H1 (cell line): ENCODE data around the gene DNAJB13. TPM values are rescaled to one million over a fixed set of nuclear protein-coding genes. Genes with fewer than 3 reads are reported as not detected.

Experiments used
- CTCF ChIA-PET: fragments of 300-600 bp; sonication (Branson Sonifier 250); formaldehyde crosslinking; loops from one replicate; lab custom pipeline; 2021; ENCODE audit not compliant: partially characterized antibody; lab: Charles Lee
- POLR2A ChIA-PET: fragments of 300-600 bp; sonication (Branson Sonifier 250); formaldehyde crosslinking; loops from one replicate; lab custom pipeline; 2021; ENCODE audit warnings: inconsistent platforms; ENCODE audit not compliant: partially characterized antibody; lab: Charles Lee
- DNase-seq, 2 experiments: peaks; one replicate each; pipeline versions ENCODE4 v3.0.0 to v3.0.0-alpha.2; 2010 to 2022; ENCODE audit warnings: low spot score in 2 of 2, low read depth in 1 of 2, mixed read lengths in 1 of 2
- FAIRE-seq: peaks from 2 replicates; lab custom pipeline; 2011; peaks lifted over from hg19 to GRCh38; lab: Jason Lieb, UNC
- H2AFZ ChIP-seq: 2 replicates; pipeline ENCODE4 v1.8.1; 2012; ENCODE audit warnings: low read length, inconsistent platforms
- H2AK5ac ChIP-seq: 2 replicates; pipeline ENCODE4 v1.6.1; 2013; ENCODE audit warnings: low read depth, low read length
- H2BK120ac ChIP-seq: replicated peaks from 2 replicates; pipeline ENCODE3; 2013; ENCODE audit warnings: low read depth, low read length, inconsistent platforms
- H2BK12ac ChIP-seq: 2 replicates; pipeline ENCODE4 v1.6.1; 2013; ENCODE audit warnings: low read depth, low read length
- H2BK15ac ChIP-seq: 2 replicates; pipeline ENCODE4 v1.6.1; 2013; ENCODE audit warnings: low read length
- H2BK20ac ChIP-seq: 2 replicates; pipeline ENCODE4 v1.6.1; 2013; ENCODE audit warnings: low read length
- H2BK5ac ChIP-seq: 2 replicates; pipeline ENCODE4 v1.6.1; 2013; ENCODE audit warnings: low read depth, low read length
- H3K14ac ChIP-seq: 2 replicates; pipeline ENCODE4 v1.6.1; 2013; ENCODE audit warnings: inconsistent platforms; ENCODE audit not compliant: insufficient read length
- H3K18ac ChIP-seq: 2 replicates; pipeline ENCODE4 v1.6.1; 2013; ENCODE audit warnings: low read length; ENCODE audit errors: extremely low read depth
- H3K23ac ChIP-seq: 2 replicates; pipeline ENCODE4 v1.6.1; 2013; ENCODE audit warnings: inconsistent platforms; ENCODE audit not compliant: insufficient read length
- H3K23me2 ChIP-seq: 2 replicates; pipeline ENCODE4 v1.6.1; 2013; ENCODE audit warnings: low read depth, low read length
- H3K27ac ChIP-seq: 2 replicates; pipeline ENCODE4 v1.6.1; 2011; ENCODE audit warnings: low read depth, low read length, inconsistent platforms
- H3K27me3 ChIP-seq, 4 experiments: replicated peaks in 1 of 4; 1 replicate in 1 of 4; 2 replicates in 3 of 4; pipeline versions ENCODE4 v1.6.1 to v1.8.1; 2011 to 2013; ENCODE audit warnings: low read length in 3 of 4, mild to moderate bottlenecking in 3 of 4, inconsistent platforms in 2 of 4, mixed read lengths in 2 of 4, moderate library complexity in 1 of 4; ENCODE audit not compliant: control insufficient read depth in 3 of 4, insufficient read depth in 3 of 4; ENCODE audit errors: extremely low read depth in 1 of 4
- H3K36me3 ChIP-seq, 4 experiments: 2 replicates each; pipeline versions ENCODE4 v1.6.1 to v1.8.1; 2011 to 2013; ENCODE audit warnings: mild to moderate bottlenecking in 4 of 4, low read length in 3 of 4, moderate library complexity in 2 of 4, control low read depth in 1 of 4, inconsistent platforms in 1 of 4; ENCODE audit not compliant: insufficient read depth in 4 of 4, control insufficient read depth in 2 of 4
- H3K4ac ChIP-seq: replicated peaks from 2 replicates; pipeline ENCODE3; 2013; ENCODE audit warnings: low read length, low read depth, mixed read lengths, inconsistent platforms; ENCODE audit not compliant: insufficient read length
- H3K4me1 ChIP-seq, 4 experiments: replicated peaks in 1 of 4; 1 replicate in 1 of 4; 2 replicates in 3 of 4; pipeline versions ENCODE4 v1.6.1 to v1.8.1; 2011 to 2013; ENCODE audit warnings: low read length in 3 of 4, inconsistent platforms in 2 of 4, mixed read lengths in 1 of 4; ENCODE audit not compliant: insufficient read depth in 4 of 4, control insufficient read depth in 3 of 4
- H3K4me2 ChIP-seq, 2 experiments: 2 replicates each; pipeline versions ENCODE4 v1.6.1 to v1.8.1; 2011 to 2013; ENCODE audit warnings: low read depth in 2 of 2, low read length in 2 of 2, control low read depth in 1 of 2, inconsistent platforms in 1 of 2, mild to moderate bottlenecking in 1 of 2; ENCODE audit not compliant: insufficient read depth in 1 of 2
- H3K4me3 ChIP-seq, 4 experiments: fragments of 200-600, 300-600 bp in 1 of 4; sonication (generic), shearing (Covaris generic), sonication (Bioruptor Twin) in 1 of 4; 2 replicates each; pipeline versions ENCODE4 v1.5.1 to v1.8.1; 2011 to 2016; ENCODE audit warnings: low read length in 4 of 4, low read depth in 3 of 4, control low read depth in 2 of 4, inconsistent platforms in 2 of 4, mild to moderate bottlenecking in 2 of 4, mixed read lengths in 1 of 4, moderate library complexity in 1 of 4; ENCODE audit not compliant: insufficient read depth in 2 of 4; ENCODE audit errors: extremely low read depth in 1 of 4
- H3K56ac ChIP-seq: replicated peaks from 2 replicates; pipeline ENCODE3; 2013; ENCODE audit warnings: low read depth, mild to moderate bottlenecking, mixed read lengths, low read length, inconsistent platforms; ENCODE audit not compliant: insufficient read length
- H3K79me1 ChIP-seq: 2 replicates; pipeline ENCODE4 v1.6.1; 2013; ENCODE audit warnings: low read depth, low read length, control low read depth
- H3K79me2 ChIP-seq, 2 experiments: 2 replicates each; pipeline versions ENCODE4 v1.6.1 to v1.8.1; 2012 to 2013; ENCODE audit warnings: low read length in 2 of 2, mild to moderate bottlenecking in 2 of 2, inconsistent platforms in 1 of 2; ENCODE audit not compliant: insufficient read depth in 2 of 2, control insufficient read depth in 1 of 2
- H3K9ac ChIP-seq, 4 experiments: replicated peaks in 1 of 4; 1 replicate in 1 of 4; 2 replicates in 3 of 4; pipeline versions ENCODE4 v1.6.1 to v1.8.1; 2011 to 2013; ENCODE audit warnings: low read depth in 3 of 4, low read length in 3 of 4, control low read depth in 2 of 4, mild to moderate bottlenecking in 2 of 4, moderate library complexity in 2 of 4, inconsistent platforms in 1 of 4; ENCODE audit errors: extremely low read depth in 1 of 4
- H3K9me3 ChIP-seq, 2 experiments: 2 replicates each; pipeline versions ENCODE4 v1.6.1 to v1.8.1; 2012 to 2013; ENCODE audit warnings: mild to moderate bottlenecking in 2 of 2, moderate library complexity in 2 of 2, control low read depth in 1 of 2, inconsistent platforms in 1 of 2, low read depth in 1 of 2, low read length in 1 of 2, mixed read lengths in 1 of 2; ENCODE audit not compliant: insufficient read depth in 2 of 2
- H4K20me1 ChIP-seq, 2 experiments: replicated peaks in 1 of 2; 2 replicates each; pipeline versions ENCODE3 to v1.8.1; 2011 to 2013; ENCODE audit warnings: inconsistent platforms in 2 of 2, low read length in 2 of 2, mild to moderate bottlenecking in 1 of 2; ENCODE audit not compliant: insufficient read depth in 2 of 2, control insufficient read depth in 1 of 2
- H4K5ac ChIP-seq: 2 replicates; pipeline ENCODE4 v1.6.1; 2013; ENCODE audit warnings: low read length, low read depth, mixed read lengths, inconsistent platforms; ENCODE audit not compliant: insufficient read length
- H4K8ac ChIP-seq: 2 replicates; pipeline ENCODE4 v1.8.0; 2013; ENCODE audit warnings: mild to moderate bottlenecking, moderate library complexity, low read length, inconsistent platforms; ENCODE audit not compliant: insufficient read depth; ENCODE audit errors: extremely low read depth
- H4K91ac ChIP-seq: replicated peaks from 2 replicates; pipeline ENCODE3; 2013; ENCODE audit warnings: low read length, mixed read lengths, inconsistent platforms; ENCODE audit not compliant: insufficient read length
- BCL11A ChIP-seq, 2 experiments: IDR thresholded peaks; one replicate each; pipeline ENCODE4 v1.6.1; 2011; ENCODE audit warnings: low read depth in 2 of 2, low read length in 2 of 2, mild to moderate bottlenecking in 2 of 2
- CEBPB ChIP-seq: IDR thresholded peaks from 2 replicates; pipeline ENCODE4 v1.6.1; 2012; ENCODE audit warnings: low read depth, low read length
- HDAC2 ChIP-seq, 2 experiments: fragments of 300-600 bp in 1 of 2; sonication (generic) in 1 of 2; IDR thresholded peaks; 2 replicates each; pipeline ENCODE4 v1.6.1; 2011 to 2012; ENCODE audit warnings: low read depth in 2 of 2, low read length in 2 of 2, mild to moderate bottlenecking in 2 of 2, moderate library complexity in 2 of 2, borderline replicate concordance in 1 of 2, inconsistent platforms in 1 of 2
- HDAC6 ChIP-seq: IDR thresholded peaks from one replicate; pipeline ENCODE4 v1.7.1; 2012; ENCODE audit warnings: low read depth, mild to moderate bottlenecking, inconsistent platforms, low read length, moderate library complexity
- MAX ChIP-seq: IDR thresholded peaks from 2 replicates; pipeline ENCODE4 v1.6.1; 2012; ENCODE audit warnings: inconsistent platforms
- NANOG ChIP-seq: IDR thresholded peaks from 2 replicates; pipeline ENCODE4 v1.6.1; 2011; ENCODE audit warnings: low read length, low read depth, mild to moderate bottlenecking, inconsistent platforms; ENCODE audit not compliant: insufficient read depth, poor library complexity, severe bottlenecking
- PHF8 ChIP-seq: fragments of 200-600 bp; sonication (generic); conservative IDR thresholded peaks from 2 replicates; pipeline ENCODE4 v1.7.1; 2012; ENCODE audit warnings: low read depth, mild to moderate bottlenecking, inconsistent platforms, low read length, moderate library complexity
- RXRA ChIP-seq: IDR thresholded peaks from 2 replicates; pipeline ENCODE4 v1.6.1; 2011; ENCODE audit warnings: low read depth, mild to moderate bottlenecking, low read length, moderate library complexity; ENCODE audit not compliant: insufficient read depth
- SIRT6 ChIP-seq: IDR thresholded peaks from one replicate; pipeline ENCODE4 v1.7.1; 2012; ENCODE audit warnings: low read length, inconsistent platforms
- SP4 ChIP-seq: IDR thresholded peaks from 2 replicates; pipeline ENCODE4 v1.6.1; 2012; ENCODE audit warnings: low read length, inconsistent platforms
- SRF ChIP-seq: IDR thresholded peaks from 2 replicates; pipeline ENCODE4 v1.6.1; 2011; ENCODE audit warnings: mild to moderate bottlenecking, low read depth, low read length, moderate library complexity
- WGBS, 2 experiments: shearing (Covaris generic) in 1 of 2; methylation state at CpG; one replicate each; pipeline versions ENCODE4 v1.1.6 to v1.1.7; 2013 to 2015; ENCODE audit warnings: low lambda C conversion rate in 2 of 2, mixed read lengths in 2 of 2, inconsistent platforms in 1 of 2, low coverage in 1 of 2, missing lambda C conversion rate in 1 of 2; ENCODE audit not compliant: insufficient replicate concordance in 2 of 2, insufficient coverage in 1 of 2, insufficient read length in 1 of 2; ENCODE audit errors: extremely low coverage in 1 of 2, missing lambda C conversion rate in 1 of 2; 5-methylcytosine and 5-hydroxymethylcytosine counted together
- polyA plus RNA-seq, 7 experiments: library from polyadenylated mRNA; depleted of rRNA in 3 of 7; stranded (reverse) in 5 of 7; unstranded in 2 of 7; fragments of >200 nt in 5 of 7; fragments of 200-250 nt in 2 of 7; gene quantifications; 1 replicate in 5 of 7; 2 replicates in 1 of 7; 4 replicates in 1 of 7; pipeline versions ENCODE4 v1.2.1 to v1.2.3, GENCODE V29; 2011 to 2013; ENCODE audit warnings: missing spikeins in 2 of 7, mixed read lengths in 2 of 7
- total RNA-seq: library from RNA; stranded (reverse); fragmentation: NEBNext Ultra II Directional; extraction: Animal tissue kit (Norgen Biotek cat#: 25700); gene quantifications from 2 replicates; pipeline ENCODE4 v1.2.1, GENCODE V29; 2021
- TF ChIP-seq, protein P1 (sequence below): IDR thresholded peaks from 2 replicates; pipeline ENCODE4 v1.6.1; 2011; ENCODE audit warnings: low read depth, mild to moderate bottlenecking, low read length; ENCODE audit not compliant: insufficient read depth

The DNAJB13 gene
- total and polyA plus RNA-seq, 2 of the 8 experiments (the other 6 are each of a cell fraction or from before 2014, with no cell fraction given) = 0.27 TPM; not detected in 1

DNA sequence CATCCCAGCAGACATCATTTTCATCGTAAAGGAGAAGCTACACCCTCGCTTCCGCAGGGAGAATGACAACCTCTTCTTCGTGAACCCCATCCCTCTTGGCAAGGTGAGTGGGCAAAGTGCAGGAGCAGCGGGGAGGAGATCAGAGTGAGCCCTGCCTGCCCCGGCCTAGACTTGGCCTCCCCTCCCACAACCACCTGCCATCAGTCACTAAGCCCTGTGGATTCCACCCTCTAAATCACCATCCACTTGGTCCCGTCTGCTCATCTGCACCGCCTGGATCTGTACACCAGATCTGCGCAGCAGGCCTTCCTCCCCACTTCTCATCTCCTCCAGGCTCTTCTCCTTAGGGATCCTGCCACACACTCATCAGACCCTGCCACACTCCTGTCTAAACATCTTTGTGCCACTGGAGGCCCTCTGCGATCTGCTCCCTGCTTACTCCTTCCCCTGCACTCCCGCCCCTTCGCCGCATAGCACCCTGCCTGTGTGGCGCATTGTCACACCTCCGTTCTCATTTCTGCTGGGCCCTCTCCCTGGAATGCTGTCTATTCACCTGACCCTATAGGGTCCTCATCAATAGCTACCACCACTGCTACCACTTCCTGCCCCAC, 17.6 kb downstream of the DNAJB13 start:
- H3K9ac ChIP-seq = no peak overlapping the region
- H3K36me3 ChIP-seq = no peaks in the 10 kb centered on the region
- H3K4me3 ChIP-seq = no peak overlapping the region
- H3K4me2 ChIP-seq = no peak overlapping the region
- H4K8ac ChIP-seq = no peak overlapping the region; the same call in 1 of the 2 replicates
- 86% methylated on average over 15 of the region's 15 CpGs; no CpG with 5 or more reads in 1 of the 2 experiments for WGBS, 2 experiments
- no peak for DNase-seq
- ChIA-PET POLR2A (interaction anchor here (1.0 to 8.8 kb wide), 2 partner anchors 11 to 13 kb away, joined by 3 to 94 read pairs; partner anchors contain the start of gene UCP2), CTCF (interaction anchor here (0.6 to 2.9 kb wide), 2 partner anchors 10 to 76 kb away, joined by 3 to 8 read pairs; no protein-coding TSS in a partner anchor)
- H2BK120ac ChIP-seq = no peak overlapping the region
- H3K4ac ChIP-seq = no peak overlapping the region
- no peak overlapping the region for H4K91ac ChIP-seq
- no peaks in the 10 kb centered on the region for H3K4me1 ChIP-seq
- peaks cover 0 to 2% of the 10 kb centered on the region in 2 experiments for H4K20me1 ChIP-seq
- H3K79me1 ChIP-seq = no peaks in the 10 kb centered on the region
- H3K79me2 ChIP-seq = no peaks in the 10 kb centered on the region
- H3K27ac ChIP-seq = no peak overlapping the region
- H2BK20ac ChIP-seq = no peak overlapping the region
- H2BK12ac ChIP-seq = no peak overlapping the region
- no peak overlapping the region for H3K14ac ChIP-seq
- H3K56ac ChIP-seq = no peak overlapping the region
- H2AK5ac ChIP-seq = no peak overlapping the region
- H3K9me3 ChIP-seq = no peaks in the 10 kb centered on the region
- H2AFZ ChIP-seq = no peak overlapping the region
- H4K5ac ChIP-seq = no peak overlapping the region
- no peak overlapping the region for H3K23ac ChIP-seq
- H3K18ac ChIP-seq = no peak overlapping the region
- no peak overlapping the region for H2BK15ac ChIP-seq
- FAIRE-seq = no peak
- no peaks in the 10 kb centered on the region for H3K27me3 ChIP-seq
- H2BK5ac ChIP-seq = no peak overlapping the region
- H3K23me2 ChIP-seq = no peaks in the 10 kb centered on the region
- TF ChIP-seq PHF8 = no peak
- TF ChIP-seq SIRT6 = no peak
- TF ChIP-seq MAX = no peak
- no peak for TF ChIP-seq RXRA
- TF ChIP-seq SRF = no peak
- no peak for TF ChIP-seq HDAC2 (IDR thresholded peaks at IDR 0.05; ENCODE audit: borderline replicate concordance in 1 of 2, low read depth in 2 of 2, low read length in 2 of 2)
- no peak for TF ChIP-seq SP4
- no peak for TF ChIP-seq NANOG
- no peak for TF ChIP-seq HDAC6
- TF ChIP-seq, protein P1, sequence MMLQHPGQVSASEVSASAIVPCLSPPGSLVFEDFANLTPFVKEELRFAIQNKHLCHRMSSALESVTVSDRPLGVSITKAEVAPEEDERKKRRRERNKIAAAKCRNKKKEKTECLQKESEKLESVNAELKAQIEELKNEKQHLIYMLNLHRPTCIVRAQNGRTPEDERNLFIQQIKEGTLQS = no peak
- no peak for TF ChIP-seq BCL11A (IDR thresholded peaks at IDR 0.05; ENCODE audit: low read depth in 2 of 2, low read length in 2 of 2)
- TF ChIP-seq CEBPB = no peak
